IMR-90 (cell line): ENCODE data around the gene GLT8D2. TPM values are rescaled to one million over a fixed set of nuclear protein-coding genes. Genes with fewer than 3 reads are reported as not detected.

Source experiments
- ATAC-seq: fragments of 200-7000 bp; cut with Tn5 transposase; 2 replicates; pipeline ENCODE4 v1.9.1; 2020; ENCODE audit warnings: low read depth, mild to moderate bottlenecking, moderate library complexity
- BruUV-seq: library from RNA; stranded (reverse); fragments of 400-500 nt; replicated peaks from 2 replicates; lab custom pipeline; 2021; lab: Mats Ljungman, UMichigan
- CTCF ChIA-PET: fragments of 300-600 bp; formaldehyde crosslinking; extraction: SDS; loops from one replicate; lab custom pipeline; 2021; ENCODE audit warnings: antibody characterized with exemption; lab: Yijun Ruan, JAX
- POLR2A ChIA-PET: fragments of 300-600 bp; sonication (Branson Sonifier 250); formaldehyde crosslinking; loops from one replicate; lab custom pipeline; 2022; ENCODE audit warnings: antibody characterized with exemption; ENCODE audit not compliant: unreplicated experiment; lab: Charles Lee
- DNase-seq: peaks from one replicate; pipeline ENCODE4 v3.0.0; 2013
- H2AFZ ChIP-seq: replicated peaks from 2 replicates; pipeline ENCODE3; 2013; ENCODE audit warnings: low read length, mild to moderate bottlenecking; ENCODE audit not compliant: poor library complexity
- H2AK5ac ChIP-seq: 2 replicates; pipeline ENCODE4 v1.6.1; 2013; ENCODE audit warnings: low read depth, low read length, inconsistent platforms
- H2AK9ac ChIP-seq: replicated peaks from 2 replicates; pipeline ENCODE3; 2013; ENCODE audit warnings: mild to moderate bottlenecking, low read depth, low read length, moderate library complexity; ENCODE audit not compliant: poor library complexity
- H2BK120ac ChIP-seq: 2 replicates; pipeline ENCODE4 v1.6.1; 2013; ENCODE audit warnings: low read depth, low read length, inconsistent platforms
- H2BK15ac ChIP-seq: 3 replicates; pipeline ENCODE4 v1.6.1; 2013; ENCODE audit warnings: low read depth, low read length, inconsistent platforms
- H2BK20ac ChIP-seq: 2 replicates; pipeline ENCODE4 v1.6.1; 2013; ENCODE audit warnings: low read depth, mild to moderate bottlenecking, inconsistent platforms, low read length, moderate library complexity
- H2BK5ac ChIP-seq: 2 replicates; pipeline ENCODE4 v1.6.1; 2013; ENCODE audit warnings: mild to moderate bottlenecking, low read depth, low read length, inconsistent platforms; ENCODE audit not compliant: poor library complexity, severe bottlenecking
- H3K14ac ChIP-seq: replicated peaks from 2 replicates; pipeline ENCODE4 v1.6.1; 2013; ENCODE audit warnings: low read depth, low read length, inconsistent platforms
- H3K18ac ChIP-seq: 2 replicates; pipeline ENCODE4 v1.6.1; 2013; ENCODE audit warnings: low read depth, low read length, control low read depth
- H3K23ac ChIP-seq: 2 replicates; pipeline ENCODE4 v1.6.1; 2013; ENCODE audit warnings: low read depth, low read length, inconsistent platforms
- H3K27ac ChIP-seq: 2 replicates; pipeline ENCODE4 v1.5.1; 2013; ENCODE audit warnings: mild to moderate bottlenecking, control low read depth, low read length; ENCODE audit not compliant: insufficient read depth
- H3K27me3 ChIP-seq: 2 replicates; pipeline ENCODE4 v1.6.1; 2013; ENCODE audit warnings: low read length; ENCODE audit not compliant: control insufficient read depth, insufficient read depth
- H3K36me3 ChIP-seq: 2 replicates; pipeline ENCODE4 v1.6.1; 2013; ENCODE audit warnings: low read length, mixed read lengths; ENCODE audit not compliant: control insufficient read depth, insufficient read depth
- H3K4ac ChIP-seq: 2 replicates; pipeline ENCODE4 v1.6.1; 2013; ENCODE audit warnings: low read depth, low read length, inconsistent platforms
- H3K4me1 ChIP-seq: 2 replicates; pipeline ENCODE4 v1.6.1; 2013; ENCODE audit warnings: low read length, mixed read lengths; ENCODE audit not compliant: control insufficient read depth, insufficient read depth
- H3K4me2 ChIP-seq: 2 replicates; pipeline ENCODE4 v1.6.1; 2013; ENCODE audit warnings: low read depth, mild to moderate bottlenecking, control low read depth, low read length, moderate library complexity
- H3K4me3 ChIP-seq: 2 replicates; pipeline ENCODE4 v1.5.1; 2013; ENCODE audit warnings: low read depth, mild to moderate bottlenecking, control low read depth, low read length, moderate library complexity; ENCODE audit not compliant: insufficient read depth
- H3K56ac ChIP-seq: 2 replicates; pipeline ENCODE4 v1.6.1; 2013; ENCODE audit warnings: low read length, inconsistent platforms; ENCODE audit not compliant: insufficient read depth; ENCODE audit errors: extremely low read depth
- H3K79me1 ChIP-seq, 2 experiments: 2 replicates each; pipeline ENCODE4 v1.6.1; 2013; ENCODE audit warnings: low read length in 2 of 2, inconsistent platforms in 1 of 2, low read depth in 1 of 2
- H3K9ac ChIP-seq: 2 replicates; pipeline ENCODE4 v1.6.1; 2013; ENCODE audit warnings: low read depth, low read length, control low read depth
- H3K9me1 ChIP-seq: 2 replicates; pipeline ENCODE4 v1.6.1; 2013; ENCODE audit warnings: low read length, inconsistent platforms; ENCODE audit not compliant: insufficient read depth
- H3K9me3 ChIP-seq: 2 replicates; pipeline ENCODE4 v1.6.1; 2013; ENCODE audit warnings: low read length; ENCODE audit not compliant: control insufficient read depth, insufficient read depth
- H4K20me1 ChIP-seq: 2 replicates; pipeline ENCODE4 v1.6.1; 2013; ENCODE audit warnings: low read length, inconsistent platforms; ENCODE audit not compliant: insufficient read depth
- H4K5ac ChIP-seq: 2 replicates; pipeline ENCODE4 v1.6.1; 2013; ENCODE audit warnings: mild to moderate bottlenecking, low read depth, low read length, control low read depth
- H4K8ac ChIP-seq, 2 experiments: 2 replicates each; pipeline ENCODE4 v1.6.1; 2013; ENCODE audit warnings: low read depth in 2 of 2, low read length in 2 of 2, control low read depth in 1 of 2, inconsistent platforms in 1 of 2
- H4K91ac ChIP-seq: 2 replicates; pipeline ENCODE4 v1.6.1; 2013; ENCODE audit warnings: low read depth, low read length, inconsistent platforms; ENCODE audit not compliant: insufficient read depth
- BHLHE40 ChIP-seq: fragments of 150-350 bp; IDR thresholded peaks from 2 replicates; pipeline ENCODE4 v1.6.1; 2016; ENCODE audit warnings: mild to moderate bottlenecking, low read depth, low read length
- CEBPB ChIP-seq: IDR thresholded peaks from 2 replicates; pipeline ENCODE4 v1.6.1; 2012; ENCODE audit warnings: low read depth, low read length, improper control_type of control experiment
- CHD1 ChIP-seq: IDR thresholded peaks from 2 replicates; pipeline ENCODE4 v1.6.1; 2012; ENCODE audit warnings: low read depth, low read length, improper control_type of control experiment
- FOS ChIP-seq: fragments of 150-350 bp; IDR thresholded peaks from 2 replicates; pipeline ENCODE4 v1.6.1; 2016; ENCODE audit warnings: low read depth, low read length
- MAFK ChIP-seq: IDR thresholded peaks from 2 replicates; pipeline ENCODE4 v1.6.1; 2012; ENCODE audit warnings: low read depth, low read length, improper control_type of control experiment
- MAZ ChIP-seq: IDR thresholded peaks from 2 replicates; pipeline ENCODE4 v1.6.1; 2012; ENCODE audit warnings: low read depth, mild to moderate bottlenecking, low read length, improper control_type of control experiment, moderate library complexity, borderline replicate concordance
- MXI1 ChIP-seq: IDR thresholded peaks from 2 replicates; pipeline ENCODE4 v1.6.1; 2012; ENCODE audit warnings: low read depth, mild to moderate bottlenecking, low read length, moderate library complexity, borderline replicate concordance
- NFE2L2 ChIP-seq: fragments of 150-350 bp; IDR thresholded peaks from 2 replicates; pipeline ENCODE4 v1.6.1; 2016; ENCODE audit warnings: low read depth, mild to moderate bottlenecking, low read length
- POLR2A ChIP-seq: IDR thresholded peaks from 2 replicates; pipeline ENCODE4 v1.6.1; 2012; ENCODE audit warnings: mild to moderate bottlenecking, low read depth, low read length
- RAD21 ChIP-seq: IDR thresholded peaks from 2 replicates; pipeline ENCODE4 v1.6.1; 2012; ENCODE audit warnings: low read length, improper control_type of control experiment
- RCOR1 ChIP-seq: IDR thresholded peaks from 2 replicates; pipeline ENCODE4 v1.6.1; 2012; ENCODE audit warnings: mild to moderate bottlenecking, low read length, improper control_type of control experiment; ENCODE audit not compliant: insufficient replicate concordance
- RFX5 ChIP-seq: IDR thresholded peaks from 2 replicates; pipeline ENCODE4 v1.8.0; 2012; ENCODE audit warnings: low read depth, mild to moderate bottlenecking, low read length, moderate library complexity
- SMC3 ChIP-seq: fragments of 150-350 bp; IDR thresholded peaks from 2 replicates; pipeline ENCODE4 v1.6.1; 2016; ENCODE audit warnings: low read depth, mild to moderate bottlenecking, antibody characterized with exemption, low read length, moderate library complexity
- USF2 ChIP-seq: fragments of 150-350 bp; IDR thresholded peaks from 2 replicates; pipeline ENCODE4 v1.6.1; 2017; ENCODE audit warnings: mild to moderate bottlenecking, antibody characterized with exemption, low read length, low read depth
- WGBS, 2 experiments: methylation state at CpG; one replicate each; pipeline versions ENCODE4 v1.1.5 to v1.1.7; 2013; ENCODE audit warnings: missing lambda C conversion rate in 2 of 2; ENCODE audit not compliant: insufficient read length in 1 of 2; ENCODE audit errors: extremely low coverage in 2 of 2; 5-methylcytosine and 5-hydroxymethylcytosine counted together
- dilution Hi-C: fragments of 300-500 bp; cut with HindIII; formaldehyde crosslinking; loops from one replicate; pipeline ENCODE4 v1.14.3; 2018; ENCODE audit warnings: low sequenced_read_pairs; ENCODE audit not compliant: unreplicated experiment
- in situ Hi-C: fragments of 300-500 bp; cut with MboI; formaldehyde crosslinking; loops from 3 replicates; pipeline ENCODE4 v1.14.3; 2019; ENCODE audit warnings: low sequenced_read_pairs, inconsistent platforms, mixed read lengths
- intact Hi-C: fragments of 100-400 bp; cut with micrococcal nuclease; formaldehyde crosslinking; loops from 2 replicates; pipeline ENCODE4 v1.10.0; 2022
- polyA plus RNA-seq, 3 experiments: library from polyadenylated mRNA; depleted of rRNA; stranded (reverse); fragments of >200 nt; gene quantifications; 2 replicates each; pipeline ENCODE4 v1.2.3, GENCODE V29; 2012; ENCODE audit warnings: low replicate concordance in 1 of 3
- total RNA-seq: library from RNA; depleted of rRNA; stranded (reverse); fragments of >200 nt; gene quantifications from 2 replicates; pipeline ENCODE4 v1.2.3, GENCODE V29; 2012
- TF ChIP-seq, protein P1 (sequence below): fragments of 150-350 bp; IDR thresholded peaks from 2 replicates; pipeline ENCODE4 v1.6.1; 2016; ENCODE audit warnings: low read depth, mild to moderate bottlenecking, low read length, moderate library complexity, borderline replicate concordance
- TF ChIP-seq, protein P2 (sequence below): conservative IDR thresholded peaks from 2 replicates; pipeline ENCODE4 v1.5.1; 2012; ENCODE audit warnings: mild to moderate bottlenecking, low read depth, low read length, improper control_type of control experiment

Gene GLT8D2
- total and polyA plus RNA-seq, 2 of the 4 experiments (the other 2 are of a cell fraction) = 33.5 to 47.9 TPM

GRCh38 chr12:104022786-104023185, 27.2 kb downstream of the GLT8D2 start:
- Histone ChIP-seq H4K5ac (no peak overlapping the region), H3K4me2 (no peak overlapping the region), H3K9ac (no peak overlapping the region), H4K20me1 (no peaks in the 10 kb centered on the region), H2BK120ac (no peak overlapping the region), H3K36me3 (no peaks in the 10 kb centered on the region), H2AK5ac (no peak overlapping the region), H3K9me3 (peaks cover 2% of the 10 kb centered on the region), H3K18ac (no peak overlapping the region), H3K56ac (no peak overlapping the region), H2AK9ac (no peak overlapping the region), H3K4me3 (no peak overlapping the region), H3K27me3 (no peaks in the 10 kb centered on the region), H3K9me1 (no peaks in the 10 kb centered on the region), H2AFZ (no peak overlapping the region), H3K23ac (no peak overlapping the region), H3K14ac (no peak overlapping the region), H2BK5ac (no peak overlapping the region), H3K4ac (no peak overlapping the region), H2BK20ac (no peak overlapping the region), H2BK15ac (no peak overlapping the region), H3K27ac (no peak overlapping the region), H4K91ac (no peak overlapping the region), H3K79me1 (peaks cover 0 to 3% of the 10 kb centered on the region in 2 experiments; a peak in 1 of 4 replicates), H4K8ac (no peak overlapping the region), H3K4me1 (no peaks in the 10 kb centered on the region)
- ATAC-seq (no peak), DNase-seq (no peak)
- intact Hi-C loops (no loop called here), in situ Hi-C loops (no loop called here), dilution Hi-C loops (no loop called here)
- BruUV-seq = no TSS peak
- 14% methylated on average over 1 of the region's 3 CpGs; no CpG with 5 or more reads in 1 of the 2 experiments for WGBS, 2 experiments
- ChIA-PET CTCF (no interaction called here), POLR2A (no interaction called here)
- no peak for TF ChIP-seq RFX5
- no peak for TF ChIP-seq CHD1
- no peak for TF ChIP-seq MAFK
- no peak for TF ChIP-seq RAD21
- no peak for TF ChIP-seq POLR2A
- no peak for TF ChIP-seq RCOR1
- TF ChIP-seq NFE2L2 = no peak
- TF ChIP-seq USF2 = no peak
- no peak for TF ChIP-seq FOS
- no peak for TF ChIP-seq SMC3
- TF ChIP-seq, protein P1, sequence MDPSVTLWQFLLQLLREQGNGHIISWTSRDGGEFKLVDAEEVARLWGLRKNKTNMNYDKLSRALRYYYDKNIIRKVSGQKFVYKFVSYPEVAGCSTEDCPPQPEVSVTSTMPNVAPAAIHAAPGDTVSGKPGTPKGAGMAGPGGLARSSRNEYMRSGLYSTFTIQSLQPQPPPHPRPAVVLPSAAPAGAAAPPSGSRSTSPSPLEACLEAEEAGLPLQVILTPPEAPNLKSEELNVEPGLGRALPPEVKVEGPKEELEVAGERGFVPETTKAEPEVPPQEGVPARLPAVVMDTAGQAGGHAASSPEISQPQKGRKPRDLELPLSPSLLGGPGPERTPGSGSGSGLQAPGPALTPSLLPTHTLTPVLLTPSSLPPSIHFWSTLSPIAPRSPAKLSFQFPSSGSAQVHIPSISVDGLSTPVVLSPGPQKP = no peak
- TF ChIP-seq MAZ = no peak
- no peak for TF ChIP-seq BHLHE40
- no peak for TF ChIP-seq CEBPB
- TF ChIP-seq MXI1 = no peak
- TF ChIP-seq, protein P2, sequence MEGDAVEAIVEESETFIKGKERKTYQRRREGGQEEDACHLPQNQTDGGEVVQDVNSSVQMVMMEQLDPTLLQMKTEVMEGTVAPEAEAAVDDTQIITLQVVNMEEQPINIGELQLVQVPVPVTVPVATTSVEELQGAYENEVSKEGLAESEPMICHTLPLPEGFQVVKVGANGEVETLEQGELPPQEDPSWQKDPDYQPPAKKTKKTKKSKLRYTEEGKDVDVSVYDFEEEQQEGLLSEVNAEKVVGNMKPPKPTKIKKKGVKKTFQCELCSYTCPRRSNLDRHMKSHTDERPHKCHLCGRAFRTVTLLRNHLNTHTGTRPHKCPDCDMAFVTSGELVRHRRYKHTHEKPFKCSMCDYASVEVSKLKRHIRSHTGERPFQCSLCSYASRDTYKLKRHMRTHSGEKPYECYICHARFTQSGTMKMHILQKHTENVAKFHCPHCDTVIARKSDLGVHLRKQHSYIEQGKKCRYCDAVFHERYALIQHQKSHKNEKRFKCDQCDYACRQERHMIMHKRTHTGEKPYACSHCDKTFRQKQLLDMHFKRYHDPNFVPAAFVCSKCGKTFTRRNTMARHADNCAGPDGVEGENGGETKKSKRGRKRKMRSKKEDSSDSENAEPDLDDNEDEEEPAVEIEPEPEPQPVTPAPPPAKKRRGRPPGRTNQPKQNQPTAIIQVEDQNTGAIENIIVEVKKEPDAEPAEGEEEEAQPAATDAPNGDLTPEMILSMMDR = no peak
